ENCODE results near the gene MSL1. TPM values are rescaled to one million over a fixed set of nuclear protein-coding genes. Genes with fewer than 3 reads are reported as not detected.
A peak's percentile ranks its signal among the peaks of the same experiment; 100 is the strongest.

Gene MSL1
- total and polyA plus RNA-seq, 8 donors = 21.0 to 105 (median 33.5) TPM

GRCh38 chr17:40075942-40076498 is 45.8 kb upstream of the MSL1 start:
- WGBS, 2 donors = 26 to 32% methylated on average over 8 of the region's 8 CpGs

GRCh38 chr17:40076591-40076990 is 45.2 kb upstream of the MSL1 start:
- FAIRE-seq = no peak
- H3K27ac ChIP-seq = peak overlapping the region in 2 of 4 donors; percentile 3 to 87
- no peak for TF ChIP-seq CTCF (IDR thresholded peaks at IDR 0.05)

More at GRCh38 chr17:40075942-40076498, 45.8 kb upstream of the MSL1 start:
- Histone ChIP-seq H3K27me3 (no peaks in the 10 kb centered on the region), H3K9me3 (no peaks in the 10 kb centered on the region), H3K36me3 (peaks cover 0 to 4% (median 0%) of the 10 kb centered on the region in 3 donors), H3K4me1 (peaks cover 52 to 57% (median 53%) of the 10 kb centered on the region in 3 donors), H3K27ac (peak overlapping the region; percentile 71 to 91 (median 82)), H3K4me3 (no peak overlapping the region)
- ATAC-seq = no peak
- no peak for TF ChIP-seq CTCF (IDR thresholded peaks at IDR 0.05)
- no peak for DNase-seq
- no peak for FAIRE-seq
- intact Hi-C loops (cut with DNase I) = no loop called here

GRCh38 chr17:40079545-40079944 is 42.2 kb upstream of the MSL1 start:
- intact Hi-C loops (cut with DNase I) = no loop called here
- H3K27me3 ChIP-seq = no peaks in the 10 kb centered on the region
- peaks cover 0 to 12% (median 10%) of the 10 kb centered on the region in 3 donors for H3K36me3 ChIP-seq
- 84 to 92% methylated on average over 3 of the region's 3 CpGs for WGBS, 2 donors
- no peak for TF ChIP-seq CTCF (IDR thresholded peaks at IDR 0.05)
- H3K4me1 ChIP-seq = peaks cover 19 to 22% (median 20%) of the 10 kb centered on the region in 3 donors
- FAIRE-seq (no peak), ATAC-seq (no peak), DNase-seq (no peak)
- H3K9me3 ChIP-seq = no peaks in the 10 kb centered on the region
- H3K27ac ChIP-seq = no peak overlapping the region
- H3K4me3 ChIP-seq = no peak overlapping the region

More at GRCh38 chr17:40076591-40076990, 45.2 kb upstream of the MSL1 start:
- Histone ChIP-seq H3K36me3 (peaks cover 0 to 4% (median 0%) of the 10 kb centered on the region in 3 donors), H3K9me3 (no peaks in the 10 kb centered on the region), H3K27me3 (no peaks in the 10 kb centered on the region), H3K4me3 (no peak overlapping the region), H3K4me1 (peaks cover 47 to 51% (median 47%) of the 10 kb centered on the region in 3 donors)
- no peak for ATAC-seq
- 66 to 77% methylated on average over 7 of the region's 7 CpGs for WGBS, 2 donors
- peak in 1 of 6 donors; percentile 10 for DNase-seq
- intact Hi-C loops (cut with DNase I) = no loop called here

- WGBS, 2 donors = 94 to 95% methylated on average over 14 of the region's 14 CpGs
- FAIRE-seq = no peak
- H3K4me1 ChIP-seq = no peaks in the 10 kb centered on the region
- no peaks in the 10 kb centered on the region for H3K27me3 ChIP-seq
- no peak for DNase-seq
- ATAC-seq = no peak
- intact Hi-C loops (cut with DNase I) = loop anchor here in 1 of 3 donors (10.0 kb wide), 1 partner anchor 50 kb away; no protein-coding TSS in a partner anchor
- no peak for TF ChIP-seq CTCF (IDR thresholded peaks at IDR 0.05)
- no peak overlapping the region for H3K27ac ChIP-seq
- no peaks in the 10 kb centered on the region for H3K9me3 ChIP-seq
- peaks cover 0 to 46% (median 25%) of the 10 kb centered on the region in 3 donors for H3K36me3 ChIP-seq
- no peak overlapping the region for H3K4me3 ChIP-seq
These were observed 37.3 kb upstream of the MSL1 start for GRCh38 chr17:40084477-40084876.

Measured in pancreas (tissue), 10 donors.